Measurements from ENCODE around the gene TDP2. TPM values are rescaled to one million over a fixed set of nuclear protein-coding genes. Genes with fewer than 3 reads are reported as not detected.

The TDP2 gene
- total and polyA plus RNA-seq, 9 of the 15 experiments (the other 6 are each of a cell fraction or from before 2014, with no cell fraction given) = 27.7 to 60.1 (median 31.8) TPM

DNA sequence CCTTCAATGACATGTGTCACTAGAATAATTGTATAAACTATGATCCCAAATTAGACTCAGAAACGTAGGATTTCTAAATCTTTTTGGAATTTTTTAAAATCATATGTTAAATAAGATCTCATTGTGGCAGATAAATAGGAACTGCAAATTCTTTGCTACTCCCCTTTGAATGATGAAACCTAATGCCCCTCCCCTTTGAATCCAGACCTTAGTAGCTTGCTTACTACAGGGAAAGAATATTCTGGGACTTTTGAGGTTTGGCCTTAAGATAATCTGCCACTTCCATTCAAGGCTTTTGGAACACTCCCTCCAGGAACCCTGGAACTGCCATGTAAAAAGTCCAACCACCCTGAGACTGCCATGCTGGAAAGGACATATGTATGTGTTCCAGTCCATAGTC is 7.1 kb downstream of the TDP2 start:
- peaks cover 0 to 20% of the 10 kb centered on the region in 2 experiments; a peak in 2 of 5 replicates for H3K4me1 ChIP-seq (replicated peaks in 1 of 2; ENCODE audit: control insufficient read depth in 2 of 2, insufficient read depth in 2 of 2, low read length in 2 of 2)
- no TSS peak for BruUV-seq (replicated peaks)
- no peaks in the 10 kb centered on the region for H4K20me1 ChIP-seq (replicated peaks; ENCODE audit: control insufficient read depth, insufficient read depth, low read length)
- no peaks in the 10 kb centered on the region for H3K9me1 ChIP-seq (ENCODE audit: control insufficient read depth, insufficient read depth, low read length)
- peak overlapping the region; percentile 69 for H3K27ac ChIP-seq (ENCODE audit: extremely low read depth, low read depth, low read length)
- H3K79me2 ChIP-seq (ENCODE audit: control insufficient read depth, insufficient read depth, low read length) = peaks cover 28% of the 10 kb centered on the region
- ATAC-seq = peak; percentile 66
- peak; percentile 44 for FAIRE-seq
- H3K9ac ChIP-seq (ENCODE audit: insufficient read depth in 1 of 2, low read depth in 2 of 2, low read length in 2 of 2) = 0 out of 4 replicates have a peak overlapping the region, but pooled peaks of 1 of the 2 experiments have one; percentile 28
- peak in 1 of 4 experiments; percentile 9 for DNase-seq (ENCODE audit: extremely low read depth in 1 of 4, low spot score in 3 of 4)
- H3K4me2 ChIP-seq (ENCODE audit: insufficient read depth, low read length) = peak overlapping the region; percentile 57; the same call in 1 of the 2 replicates
- no peaks in the 10 kb centered on the region for H3K27me3 ChIP-seq (ENCODE audit: control insufficient read depth in 2 of 2, insufficient read depth in 2 of 2, low read length in 2 of 2)
- no peak overlapping the region for H3K4me3 ChIP-seq
- intact Hi-C loops (cut with micrococcal nuclease) (no loop called here), in situ Hi-C loops (cut with MboI) (no loop called here)
- CTCF ChIA-PET (ENCODE audit: low intra/inter-chr PET ratio) = no interaction called here
- 0 out of 2 replicates have a peak overlapping the region, but pooled peaks have one; percentile 58 for H2AFZ ChIP-seq (ENCODE audit: low read depth, low read length)
- 32% methylated on average over 1 of the region's 1 CpG for WGBS (ENCODE audit: insufficient coverage, low coverage, missing lambda C conversion rate)
- peaks cover 54% of the 10 kb centered on the region for H3K36me3 ChIP-seq (ENCODE audit: control insufficient read depth, insufficient read depth, low read length)
- POLR2A ChIA-PET = interaction anchor here (0.7 to 2.4 kb wide), 9 partner anchors 8 to 533 kb away, joined by 3 to 14 read pairs (median 4); partner anchors contain the start of genes ACOT13, KIAA0319 and TDP2
- no peaks in the 10 kb centered on the region for H3K9me3 ChIP-seq (replicated peaks; ENCODE audit: control insufficient read depth, insufficient read depth, low read depth, low read length)
- no peak for TF ChIP-seq ZNF175 (CRISPR knock-in tag; IDR thresholded peaks at IDR 0.05; ENCODE audit: low read depth)
- no peak for TF ChIP-seq KLF10 (CRISPR knock-in tag; IDR thresholded peaks at IDR 0.05)
- no peak for TF ChIP-seq HNRNPLL (IDR thresholded peaks at IDR 0.05; ENCODE audit: low read depth, low read length, poor library complexity, severe bottlenecking)
- TF ChIP-seq MAZ (CRISPR knock-in tag; conservative IDR thresholded peaks at IDR 0.05 in 1 of 2, IDR thresholded peaks at IDR 0.05 in 1 of 2) = no peak
- TF ChIP-seq TGIF2 (CRISPR knock-in tag; IDR thresholded peaks at IDR 0.05) = no peak
- TF ChIP-seq RFX5 (IDR thresholded peaks at IDR 0.05; ENCODE audit: low read depth, low read length) = no peak
- no peak for TF ChIP-seq MAFK (IDR thresholded peaks at IDR 0.05; ENCODE audit: low read length)
- TF ChIP-seq, protein P1, sequence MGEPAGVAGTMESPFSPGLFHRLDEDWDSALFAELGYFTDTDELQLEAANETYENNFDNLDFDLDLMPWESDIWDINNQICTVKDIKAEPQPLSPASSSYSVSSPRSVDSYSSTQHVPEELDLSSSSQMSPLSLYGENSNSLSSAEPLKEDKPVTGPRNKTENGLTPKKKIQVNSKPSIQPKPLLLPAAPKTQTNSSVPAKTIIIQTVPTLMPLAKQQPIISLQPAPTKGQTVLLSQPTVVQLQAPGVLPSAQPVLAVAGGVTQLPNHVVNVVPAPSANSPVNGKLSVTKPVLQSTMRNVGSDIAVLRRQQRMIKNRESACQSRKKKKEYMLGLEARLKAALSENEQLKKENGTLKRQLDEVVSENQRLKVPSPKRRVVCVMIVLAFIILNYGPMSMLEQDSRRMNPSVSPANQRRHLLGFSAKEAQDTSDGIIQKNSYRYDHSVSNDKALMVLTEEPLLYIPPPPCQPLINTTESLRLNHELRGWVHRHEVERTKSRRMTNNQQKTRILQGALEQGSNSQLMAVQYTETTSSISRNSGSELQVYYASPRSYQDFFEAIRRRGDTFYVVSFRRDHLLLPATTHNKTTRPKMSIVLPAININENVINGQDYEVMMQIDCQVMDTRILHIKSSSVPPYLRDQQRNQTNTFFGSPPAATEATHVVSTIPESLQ (CRISPR knock-in tag; IDR thresholded peaks at IDR 0.05) = no peak
- no peak for TF ChIP-seq GATAD2B (IDR thresholded peaks at IDR 0.05; ENCODE audit: borderline replicate concordance)
- no peak for TF ChIP-seq KLF1 (tag; IDR thresholded peaks at IDR 0.05)
- TF ChIP-seq HLTF (IDR thresholded peaks at IDR 0.05) = no peak
- TF ChIP-seq, protein P2, sequence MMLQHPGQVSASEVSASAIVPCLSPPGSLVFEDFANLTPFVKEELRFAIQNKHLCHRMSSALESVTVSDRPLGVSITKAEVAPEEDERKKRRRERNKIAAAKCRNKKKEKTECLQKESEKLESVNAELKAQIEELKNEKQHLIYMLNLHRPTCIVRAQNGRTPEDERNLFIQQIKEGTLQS (IDR thresholded peaks at IDR 0.05) = no peak
- TF ChIP-seq, protein P2 (CRISPR knock-in tag; conservative IDR thresholded peaks at IDR 0.05) = 0 out of 2 replicates have a peak, but pooled peaks have one; percentile 7
- TF ChIP-seq CEBPG (CRISPR knock-in tag; IDR thresholded peaks at IDR 0.05) = 0 out of 2 replicates have a peak, but pooled peaks have one; percentile 21
- TF ChIP-seq CEBPG (tag; conservative IDR thresholded peaks at IDR 0.05 in 1 of 2, IDR thresholded peaks at IDR 0.05 in 1 of 2) = no peak
- TF ChIP-seq, protein P3, sequence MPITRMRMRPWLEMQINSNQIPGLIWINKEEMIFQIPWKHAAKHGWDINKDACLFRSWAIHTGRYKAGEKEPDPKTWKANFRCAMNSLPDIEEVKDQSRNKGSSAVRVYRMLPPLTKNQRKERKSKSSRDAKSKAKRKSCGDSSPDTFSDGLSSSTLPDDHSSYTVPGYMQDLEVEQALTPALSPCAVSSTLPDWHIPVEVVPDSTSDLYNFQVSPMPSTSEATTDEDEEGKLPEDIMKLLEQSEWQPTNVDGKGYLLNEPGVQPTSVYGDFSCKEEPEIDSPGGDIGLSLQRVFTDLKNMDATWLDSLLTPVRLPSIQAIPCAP (CRISPR knock-in tag; IDR thresholded peaks at IDR 0.05; ENCODE audit: borderline replicate concordance) = no peak
- no peak for TF ChIP-seq ZNF239 (CRISPR knock-in tag; IDR thresholded peaks at IDR 0.05)
- TF ChIP-seq, protein P4, sequence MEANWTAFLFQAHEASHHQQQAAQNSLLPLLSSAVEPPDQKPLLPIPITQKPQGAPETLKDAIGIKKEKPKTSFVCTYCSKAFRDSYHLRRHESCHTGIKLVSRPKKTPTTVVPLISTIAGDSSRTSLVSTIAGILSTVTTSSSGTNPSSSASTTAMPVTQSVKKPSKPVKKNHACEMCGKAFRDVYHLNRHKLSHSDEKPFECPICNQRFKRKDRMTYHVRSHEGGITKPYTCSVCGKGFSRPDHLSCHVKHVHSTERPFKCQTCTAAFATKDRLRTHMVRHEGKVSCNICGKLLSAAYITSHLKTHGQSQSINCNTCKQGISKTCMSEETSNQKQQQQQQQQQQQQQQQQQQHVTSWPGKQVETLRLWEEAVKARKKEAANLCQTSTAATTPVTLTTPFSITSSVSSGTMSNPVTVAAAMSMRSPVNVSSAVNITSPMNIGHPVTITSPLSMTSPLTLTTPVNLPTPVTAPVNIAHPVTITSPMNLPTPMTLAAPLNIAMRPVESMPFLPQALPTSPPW (CRISPR knock-in tag; IDR thresholded peaks at IDR 0.05) = peak; percentile 10; the same call in 1 of the 2 replicates
- TF ChIP-seq ZNF134 (CRISPR knock-in tag; conservative IDR thresholded peaks at IDR 0.05) = no peak
